B cell (primary cell): ENCODE measurements around the gene ETFDH. TPM values are rescaled to one million over a fixed set of nuclear protein-coding genes. Genes with fewer than 3 reads are reported as not detected.
"Not testable (repeated sequence)": the region's sequence is repeated elsewhere in the genome, so short reads cannot be mapped to it uniquely, and the experiment has no call there.

Experiments used
- ATAC-seq: fragments of 200-7000 bp; cut with Tn5 transposase; one replicate; pipeline ENCODE4 v1.10.0; 2021; ENCODE audit warnings: low read depth, mild to moderate bottlenecking, moderate number of reproducible peaks, moderate library complexity
- CTCF ChIA-PET: fragments of 350-600 bp; sonication (Branson Sonifier 250); formaldehyde crosslinking; loops from one replicate; lab custom pipeline; 2021; ENCODE audit warnings: antibody characterized with exemption, inconsistent platforms; lab: Charles Lee
- POLR2A ChIA-PET: fragments of 350-600 bp; sonication (Branson Sonifier 250); formaldehyde crosslinking; loops from one replicate; lab custom pipeline; 2021; ENCODE audit warnings: antibody characterized with exemption; lab: Charles Lee
- DNase-seq: peaks from one replicate; pipeline ENCODE4 v3.0.0; 2013
- H2AFZ ChIP-seq: 2 replicates; pipeline ENCODE4 v1.6.1; 2012; ENCODE audit warnings: mild to moderate bottlenecking, low read depth, low read length; ENCODE audit not compliant: insufficient read depth, poor library complexity, severe bottlenecking
- H3K27ac ChIP-seq, 2 donors: 1 replicate in 1 of 2; 2 replicates in 1 of 2; pipeline ENCODE4 v1.5.1; 2012 to 2013; ENCODE audit warnings: low read length in 2 of 2, mild to moderate bottlenecking in 2 of 2, moderate library complexity in 1 of 2
- H3K27me3 ChIP-seq, 4 experiments: fragments of 200-600 bp in 1 of 4; sonication (generic) in 1 of 4; replicated peaks in 1 of 4; 1 replicate in 2 of 4; 2 replicates in 2 of 4; pipeline versions ENCODE4 v1.6.1 to v1.7.0; 2013 to 2016; ENCODE audit warnings: low read length in 3 of 4, mild to moderate bottlenecking in 2 of 4, mixed read lengths in 1 of 4, moderate library complexity in 1 of 4; ENCODE audit not compliant: insufficient read depth in 4 of 4, control insufficient read depth in 3 of 4; ENCODE audit errors: control extremely low read depth in 1 of 4
- H3K36me3 ChIP-seq, 2 experiments: replicated peaks in 1 of 2; 1 replicate in 1 of 2; 2 replicates in 1 of 2; pipeline versions ENCODE4 v1.6.1 to v1.7.1; 2013; ENCODE audit warnings: low read length in 1 of 2; ENCODE audit not compliant: insufficient read depth in 2 of 2, control insufficient read depth in 1 of 2; ENCODE audit errors: control extremely low read depth in 1 of 2, extremely low read depth in 1 of 2
- H3K4me1 ChIP-seq, 2 donors: fragments of 200-600 bp in 1 of 2; sonication (generic) in 1 of 2; 1 replicate in 1 of 2; 2 replicates in 1 of 2; pipeline versions ENCODE4 v1.5.1 to v1.6.1; 2013 to 2017; ENCODE audit warnings: low read length in 2 of 2; ENCODE audit not compliant: control insufficient read depth in 2 of 2, insufficient read depth in 2 of 2
- H3K4me2 ChIP-seq: replicated peaks from 2 replicates; pipeline ENCODE3; 2012; ENCODE audit warnings: mild to moderate bottlenecking, low read depth, low read length; ENCODE audit not compliant: poor library complexity, severe bottlenecking
- H3K4me3 ChIP-seq, 5 experiments: fragments of 200-600 bp in 1 of 5; sonication (generic) in 1 of 5; 1 replicate in 3 of 5; 2 replicates in 2 of 5; pipeline versions ENCODE4 v1.5.1 to v1.7.0; 2011 to 2016; ENCODE audit warnings: low read length in 4 of 5, mild to moderate bottlenecking in 4 of 5, low read depth in 2 of 5, control low read depth in 1 of 5, moderate library complexity in 1 of 5; ENCODE audit not compliant: insufficient read depth in 1 of 5; ENCODE audit errors: control extremely low read depth in 1 of 5, extremely low read depth in 1 of 5
- H3K79me2 ChIP-seq: fragments of 200-600 bp; sonication (generic); one replicate; pipeline ENCODE4 v1.6.0; 2016; ENCODE audit warnings: low read length; ENCODE audit not compliant: control insufficient read depth, insufficient read depth
- H3K9ac ChIP-seq: fragments of 200-600 bp; sonication (generic); 2 replicates; pipeline ENCODE4 v1.6.1; 2017; ENCODE audit warnings: mild to moderate bottlenecking, low read length, moderate library complexity
- H3K9me3 ChIP-seq, 3 donors: one replicate each; pipeline versions ENCODE4 v1.6.1 to v1.7.1; 2013; ENCODE audit warnings: low read length in 2 of 3; ENCODE audit not compliant: control insufficient read depth in 2 of 3, insufficient read depth in 1 of 3; ENCODE audit errors: control extremely low read depth in 1 of 3
- H4K20me1 ChIP-seq: 2 replicates; pipeline ENCODE4 v1.6.0; 2012; ENCODE audit warnings: mild to moderate bottlenecking, low read length; ENCODE audit not compliant: insufficient read depth, control insufficient read depth, poor library complexity, severe bottlenecking
- H3K27ac Mint-ChIP-seq: one replicate; pipeline ENCODE4 v1.8.0; 2021; ENCODE audit warnings: mixed read lengths
- H3K27me3 Mint-ChIP-seq: one replicate; pipeline ENCODE4 v1.8.0; 2021; ENCODE audit warnings: mixed read lengths
- H3K4me1 Mint-ChIP-seq: one replicate; pipeline ENCODE4 v1.8.0; 2021; ENCODE audit warnings: mixed read lengths
- H3K4me3 Mint-ChIP-seq: one replicate; pipeline ENCODE4 v1.8.0; 2021; ENCODE audit warnings: mixed read lengths
- H3K9me3 Mint-ChIP-seq: one replicate; pipeline ENCODE4 v1.8.0; 2022; ENCODE audit warnings: mixed read lengths; ENCODE audit not compliant: insufficient read depth
- CTCF ChIP-seq: fragments of 200-600 bp; IDR thresholded peaks from one replicate; pipeline ENCODE4 v1.8.0; 2022; ENCODE audit warnings: antibody characterized with exemption, mild to moderate bottlenecking
- EZH2 ChIP-seq: IDR thresholded peaks from 2 replicates; pipeline ENCODE4 v1.6.1; 2012; ENCODE audit warnings: borderline replicate concordance, low read depth, mild to moderate bottlenecking, moderate library complexity, low read length; ENCODE audit not compliant: insufficient read depth, poor library complexity, severe bottlenecking
- WGBS: methylation state at CpG from one replicate; pipeline ENCODE4 v1.1.5; 2013; ENCODE audit warnings: missing lambda C conversion rate; ENCODE audit not compliant: insufficient coverage; 5-methylcytosine and 5-hydroxymethylcytosine counted together
- intact Hi-C: fragments of 100-400 bp; cut with micrococcal nuclease; formaldehyde crosslinking; loops from one replicate; pipeline ENCODE4 v1.10.0; 2022
- polyA plus RNA-seq: library from polyadenylated mRNA; depleted of rRNA; stranded (reverse); fragments of >200 nt; gene quantifications from 2 replicates; pipeline ENCODE4 v1.2.3, GENCODE V29; 2012
- total RNA-seq, 2 donors: library from RNA; stranded (reverse); fragments of 120-200 nt in 1 of 2; gene quantifications; 1 replicate in 1 of 2; 2 replicates in 1 of 2; pipeline versions ENCODE4 v1.2.3 to v1.2.4, GENCODE V29; 2013 to 2022

The ETFDH gene
- total and polyA plus RNA-seq, 2 donors (not counting 1 experiment from before 2014, with no cell fraction given), result 7.8 to 10.8 TPM

GRCh38 chr4:158663707-158664625 is 8.1 kb upstream of the ETFDH start:
- H4K20me1 ChIP-seq, H2AFZ ChIP-seq, H3K4me1 ChIP-seq, H3K79me2 ChIP-seq, POLR2A ChIA-PET, H3K4me2 ChIP-seq, H3K27me3 ChIP-seq, intact Hi-C loops, CTCF ChIA-PET, DNase-seq, ATAC-seq, H3K9ac ChIP-seq, H3K27ac ChIP-seq, H3K4me3 ChIP-seq, H3K4me3 Mint-ChIP-seq, H3K9me3 Mint-ChIP-seq, H3K27ac Mint-ChIP-seq, H3K36me3 ChIP-seq, H3K9me3 ChIP-seq, H3K4me1 Mint-ChIP-seq: not testable (repeated sequence)
- 98% methylated on average over 5 of the region's 8 CpGs for WGBS
- H3K27me3 Mint-ChIP-seq, result peaks cover 13% of the 10 kb centered on the region

GRCh38 chr4:158664806-158665205 is 7.3 kb upstream of the ETFDH start:
- no peak overlapping the region for H3K4me3 Mint-ChIP-seq
- Histone ChIP-seq H3K27me3 (no peaks in the 10 kb centered on the region), H2AFZ (no peak overlapping the region), H3K27ac (no peak overlapping the region), H3K4me3 (no peak overlapping the region), H3K9me3 (no peaks in the 10 kb centered on the region), H3K4me1 (no peaks in the 10 kb centered on the region), H3K9ac (no peak overlapping the region), H3K36me3 (no peaks in the 10 kb centered on the region), H3K4me2 (no peak overlapping the region), H4K20me1 (no peaks in the 10 kb centered on the region), H3K79me2 (peaks cover 2% of the 10 kb centered on the region)
- H3K4me1 Mint-ChIP-seq, result no peaks in the 10 kb centered on the region
- ATAC-seq (no peak), DNase-seq (no peak)
- peaks cover 7% of the 10 kb centered on the region for H3K27me3 Mint-ChIP-seq
- no peak for TF ChIP-seq CTCF
- TF ChIP-seq EZH2, result no peak
- POLR2A ChIA-PET, result no interaction called here
- CTCF ChIA-PET, result no interaction called here
- intact Hi-C loops, result no loop called here
- WGBS, result 98% methylated on average over 17 of the region's 18 CpGs
- H3K27ac Mint-ChIP-seq, result no peak overlapping the region
- no peaks in the 10 kb centered on the region for H3K9me3 Mint-ChIP-seq
